Esophagus squamous epithelium (tissue), 4 donors: ENCODE data around the gene B3GAT2.

ENCODE experiments used
- CTCF ChIP-seq, 6 experiments: fragments of 450-650 bp in 4 of 6; fragments of 200-600 bp in 2 of 6; sonication (generic) in 2 of 6; IDR thresholded peaks; one replicate each; pipeline ENCODE4 v1.5.1; 2016 to 2019; ENCODE audit warnings: antibody characterized with exemption in 6 of 6, mild to moderate bottlenecking in 4 of 6, moderate library complexity in 4 of 6
- POLR2A ChIP-seq, 4 donors: fragments of 450-650 bp; IDR thresholded peaks; one replicate each; pipeline ENCODE4 v1.6.1; 2017; ENCODE audit warnings: antibody characterized with exemption in 4 of 4, mild to moderate bottlenecking in 4 of 4, moderate library complexity in 3 of 4

- TF ChIP-seq POLR2A (IDR thresholded peaks at IDR 0.05) (no peak), CTCF (IDR thresholded peaks at IDR 0.05) (no peak)
These were observed 56.8 kb downstream of the B3GAT2 start for GRCh38 chr6:70900047-70900446.
